ENCODE results near the gene ZNF425.

DNA sequence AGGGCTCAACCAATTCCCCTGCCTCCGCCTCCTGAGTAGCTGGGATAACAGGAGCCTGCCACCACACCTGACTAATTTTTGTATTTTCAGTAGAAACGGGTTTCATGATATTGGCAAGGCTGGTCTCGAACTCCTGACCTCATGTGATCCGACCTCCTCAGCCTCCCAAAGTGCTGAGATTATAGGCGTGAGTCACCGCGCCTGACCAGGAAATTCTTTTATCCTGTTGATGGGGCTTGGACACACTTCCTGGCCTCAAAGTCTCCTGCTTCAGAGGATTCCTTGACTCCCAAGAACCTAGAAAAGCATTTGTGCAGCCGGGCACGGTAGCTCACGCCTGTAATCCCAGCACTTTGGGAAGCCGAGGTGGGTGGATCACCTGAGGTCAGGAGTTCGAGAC, 16.2 kb downstream of the ZNF425 start:
- TF ChIP-seq EP300 (IDR thresholded peaks at IDR 0.05; ENCODE audit: borderline replicate concordance) (no peak), TAF1 (IDR thresholded peaks at IDR 0.05; ENCODE audit: low read depth) (no peak)
